ENCODE data around the gene SLC39A7.

DNA sequence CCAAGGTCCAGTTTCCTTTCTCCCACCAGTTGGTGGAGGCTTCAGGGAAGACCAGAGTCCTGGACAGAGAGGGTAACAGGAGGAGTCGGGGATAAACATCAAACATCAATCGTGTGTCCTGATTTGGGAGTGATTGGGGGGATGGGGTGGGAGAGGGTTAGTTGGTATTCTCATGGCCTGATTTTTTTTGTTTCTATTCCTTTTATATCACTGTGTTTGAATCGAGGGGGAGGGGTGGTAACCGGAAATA, 3.4 kb downstream of the SLC39A7 start:
- TF ChIP-seq, protein P1, sequence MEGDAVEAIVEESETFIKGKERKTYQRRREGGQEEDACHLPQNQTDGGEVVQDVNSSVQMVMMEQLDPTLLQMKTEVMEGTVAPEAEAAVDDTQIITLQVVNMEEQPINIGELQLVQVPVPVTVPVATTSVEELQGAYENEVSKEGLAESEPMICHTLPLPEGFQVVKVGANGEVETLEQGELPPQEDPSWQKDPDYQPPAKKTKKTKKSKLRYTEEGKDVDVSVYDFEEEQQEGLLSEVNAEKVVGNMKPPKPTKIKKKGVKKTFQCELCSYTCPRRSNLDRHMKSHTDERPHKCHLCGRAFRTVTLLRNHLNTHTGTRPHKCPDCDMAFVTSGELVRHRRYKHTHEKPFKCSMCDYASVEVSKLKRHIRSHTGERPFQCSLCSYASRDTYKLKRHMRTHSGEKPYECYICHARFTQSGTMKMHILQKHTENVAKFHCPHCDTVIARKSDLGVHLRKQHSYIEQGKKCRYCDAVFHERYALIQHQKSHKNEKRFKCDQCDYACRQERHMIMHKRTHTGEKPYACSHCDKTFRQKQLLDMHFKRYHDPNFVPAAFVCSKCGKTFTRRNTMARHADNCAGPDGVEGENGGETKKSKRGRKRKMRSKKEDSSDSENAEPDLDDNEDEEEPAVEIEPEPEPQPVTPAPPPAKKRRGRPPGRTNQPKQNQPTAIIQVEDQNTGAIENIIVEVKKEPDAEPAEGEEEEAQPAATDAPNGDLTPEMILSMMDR (conservative IDR thresholded peaks at IDR 0.05; ENCODE audit: low read depth, low read length), result no peak
- TF ChIP-seq EZH2 (IDR thresholded peaks at IDR 0.05; ENCODE audit: borderline replicate concordance, low read depth, low read length, poor library complexity, severe bottlenecking), result no peak
